Effector memory CD4-positive, alpha-beta T cell (primary cell): Measurements from ENCODE around the gene SLC25A30.
A peak's percentile ranks its signal among the peaks of the same experiment; 100 is the strongest.

Experiments
- DNase-seq, 3 donors: peaks; one replicate each; pipeline ENCODE4 v3.0.0-alpha.2; 2020
- H3K27ac ChIP-seq: 2 replicates; pipeline ENCODE4 v1.7.0; 2013; ENCODE audit warnings: mild to moderate bottlenecking, low read length, moderate library complexity; ENCODE audit not compliant: insufficient read depth, poor library complexity, severe bottlenecking
- H3K27me3 ChIP-seq: replicated peaks from 2 replicates; pipeline ENCODE4 v1.7.0; 2013; ENCODE audit warnings: mild to moderate bottlenecking, low read length; ENCODE audit not compliant: insufficient read depth, control insufficient read depth, poor library complexity, severe bottlenecking
- H3K36me3 ChIP-seq: 2 replicates; pipeline ENCODE4 v1.7.0; 2013; ENCODE audit warnings: mild to moderate bottlenecking, low read length, moderate library complexity; ENCODE audit not compliant: control insufficient read depth, insufficient read depth
- H3K4me1 ChIP-seq: 2 replicates; pipeline ENCODE4 v1.7.0; 2013; ENCODE audit warnings: low read length, mild to moderate bottlenecking; ENCODE audit not compliant: control insufficient read depth, insufficient read depth, poor library complexity, severe bottlenecking
- H3K4me3 ChIP-seq: 2 replicates; pipeline ENCODE4 v1.7.0; 2013; ENCODE audit warnings: low read length, low read depth, mild to moderate bottlenecking; ENCODE audit not compliant: insufficient read depth, poor library complexity, severe bottlenecking
- H3K9me3 ChIP-seq: 2 replicates; pipeline ENCODE4 v1.7.0; 2013; ENCODE audit warnings: mild to moderate bottlenecking, low read length, moderate library complexity; ENCODE audit not compliant: control insufficient read depth
- total RNA-seq, 3 donors: gene quantifications; one replicate each; lab custom pipeline; 2026; lab: John Stamatoyannopoulos, UW

The SLC25A30 gene
- total RNA-seq, result 22.4 to 26.6 (median 25.9) reads per million in 3 donors

- Histone ChIP-seq H3K4me1 (peaks cover 7% of the 10 kb centered on the region), H3K9me3 (no peaks in the 10 kb centered on the region), H3K27me3 (no peaks in the 10 kb centered on the region), H3K4me3 (peak within 1 kb of the TSS; percentile 87), H3K27ac (peak within 1 kb of the TSS; percentile 79), H3K36me3 (no peaks in the 10 kb centered on the region)
- peak; percentile 79 to 91 (median 88) for DNase-seq
Observed at GRCh38 chr13:45417790-45418534, at the start of gene SLC25A30. Gene SLC25A30 (minus strand): TSS chr13:45418373. CDS start chr13:45411425, 6,948 bp downstream.

- Histone ChIP-seq H3K4me1 (peaks cover 15% of the 10 kb centered on the region), H3K27ac (no peak overlapping the region), H3K9me3 (no peaks in the 10 kb centered on the region), H3K36me3 (no peaks in the 10 kb centered on the region), H3K27me3 (no peaks in the 10 kb centered on the region), H3K4me3 (no peak overlapping the region)
- DNase-seq, result no peak
Observed at GRCh38 chr13:45466359-45466758, 48.2 kb upstream of the SLC25A30 start.

- Histone ChIP-seq H3K4me1 (peaks cover 15% of the 10 kb centered on the region), H3K4me3 (peak within 1 kb of the TSS; percentile 82), H3K36me3 (no peaks in the 10 kb centered on the region), H3K27me3 (no peaks in the 10 kb centered on the region), H3K9me3 (no peaks in the 10 kb centered on the region), H3K27ac (peak within 1 kb of the TSS; percentile 86)
- DNase-seq, result peak; percentile 93 to 95 (median 95)
Observed at GRCh38 chr13:45464687-45465453, 46.7 kb upstream of the SLC25A30 start, which contains the start of gene COG3. Gene COG3 (plus strand): TSS chr13:45464939. CDS start chr13:45465037, 98 bp downstream.

- Histone ChIP-seq H3K27ac (peak overlapping the region; percentile 86), H3K9me3 (no peaks in the 10 kb centered on the region), H3K27me3 (no peaks in the 10 kb centered on the region), H3K4me1 (peaks cover 15% of the 10 kb centered on the region), H3K36me3 (no peaks in the 10 kb centered on the region), H3K4me3 (peak overlapping the region; percentile 82)
- no peak for DNase-seq
Observed at GRCh38 chr13:45464141-45464686, 46.0 kb upstream of the SLC25A30 start.

GRCh38 chr13:45456196-45456972, 38.2 kb upstream of the SLC25A30 start:
- no peak for DNase-seq
- H3K27me3 ChIP-seq, result no peaks in the 10 kb centered on the region
- no peaks in the 10 kb centered on the region for H3K36me3 ChIP-seq
- H3K4me1 ChIP-seq, result no peaks in the 10 kb centered on the region
- H3K27ac ChIP-seq, result no peak overlapping the region
- H3K4me3 ChIP-seq, result no peak overlapping the region
- H3K9me3 ChIP-seq, result no peaks in the 10 kb centered on the region

GRCh38 chr13:45454204-45454603, 36.0 kb upstream of the SLC25A30 start:
- no peaks in the 10 kb centered on the region for H3K9me3 ChIP-seq
- no peak for DNase-seq
- no peak overlapping the region for H3K4me3 ChIP-seq
- no peaks in the 10 kb centered on the region for H3K27me3 ChIP-seq
- no peaks in the 10 kb centered on the region for H3K4me1 ChIP-seq
- H3K27ac ChIP-seq, result no peak overlapping the region
- no peaks in the 10 kb centered on the region for H3K36me3 ChIP-seq

- no peaks in the 10 kb centered on the region for H3K36me3 ChIP-seq
- H3K9me3 ChIP-seq, result no peaks in the 10 kb centered on the region
- DNase-seq, result no peak
- no peak overlapping the region for H3K27ac ChIP-seq
- H3K4me3 ChIP-seq, result no peak overlapping the region
- no peaks in the 10 kb centered on the region for H3K4me1 ChIP-seq
- no peaks in the 10 kb centered on the region for H3K27me3 ChIP-seq
Observed at GRCh38 chr13:45451282-45451681, 33.1 kb upstream of the SLC25A30 start.

GRCh38 chr13:45448965-45449559, 30.9 kb upstream of the SLC25A30 start:
- Histone ChIP-seq H3K27me3 (no peaks in the 10 kb centered on the region), H3K4me1 (no peaks in the 10 kb centered on the region), H3K36me3 (no peaks in the 10 kb centered on the region), H3K4me3 (no peak overlapping the region), H3K9me3 (no peaks in the 10 kb centered on the region), H3K27ac (no peak overlapping the region)
- DNase-seq, result no peak

- no peaks in the 10 kb centered on the region for H3K36me3 ChIP-seq
- no peaks in the 10 kb centered on the region for H3K9me3 ChIP-seq
- DNase-seq, result no peak
- no peaks in the 10 kb centered on the region for H3K4me1 ChIP-seq
- no peak overlapping the region for H3K27ac ChIP-seq
- no peaks in the 10 kb centered on the region for H3K27me3 ChIP-seq
- H3K4me3 ChIP-seq, result no peak overlapping the region
Observed at GRCh38 chr13:45447050-45447661, 29.0 kb upstream of the SLC25A30 start.
